WTC11 (cell line): ENCODE results near the gene LPGAT1.

ENCODE experiments used
- ARID4B ChIP-seq: sonication (generic); formaldehyde crosslinking; IDR thresholded peaks from 2 replicates; pipeline ENCODE4 v1.8.0; 2023; ENCODE audit warnings: missing genetic modification reagents, mild to moderate bottlenecking, borderline replicate concordance
- ESRRA ChIP-seq: sonication (generic); formaldehyde crosslinking; IDR thresholded peaks from 2 replicates; pipeline ENCODE4 v1.8.1; 2022; ENCODE audit warnings: mild to moderate bottlenecking, missing genetic modification reagents, borderline replicate concordance
- IRF1 ChIP-seq: sonication (generic); formaldehyde crosslinking; IDR thresholded peaks from 2 replicates; pipeline ENCODE4 v1.8.0; 2023; ENCODE audit warnings: missing genetic modification reagents
- JUN ChIP-seq: sonication (generic); formaldehyde crosslinking; IDR thresholded peaks from 2 replicates; pipeline ENCODE4 v1.8.0; 2023; ENCODE audit warnings: mild to moderate bottlenecking, missing genetic modification reagents
- NR3C1 ChIP-seq: sonication (generic); formaldehyde crosslinking; conservative IDR thresholded peaks from 2 replicates; pipeline ENCODE4 v1.8.1; 2023; ENCODE audit warnings: low read depth, mild to moderate bottlenecking, missing genetic modification reagents
- TF ChIP-seq, protein P1 (sequence below): sonication (generic); formaldehyde crosslinking; IDR thresholded peaks from 2 replicates; pipeline ENCODE4 v1.8.1; 2023; ENCODE audit warnings: mild to moderate bottlenecking, missing genetic modification reagents, moderate library complexity

- TF ChIP-seq ESRRA (CRISPR knock-in tag): no peak
- TF ChIP-seq NR3C1 (CRISPR knock-in tag): no peak
- TF ChIP-seq IRF1 (CRISPR knock-in tag): no peak
- TF ChIP-seq, protein P1, sequence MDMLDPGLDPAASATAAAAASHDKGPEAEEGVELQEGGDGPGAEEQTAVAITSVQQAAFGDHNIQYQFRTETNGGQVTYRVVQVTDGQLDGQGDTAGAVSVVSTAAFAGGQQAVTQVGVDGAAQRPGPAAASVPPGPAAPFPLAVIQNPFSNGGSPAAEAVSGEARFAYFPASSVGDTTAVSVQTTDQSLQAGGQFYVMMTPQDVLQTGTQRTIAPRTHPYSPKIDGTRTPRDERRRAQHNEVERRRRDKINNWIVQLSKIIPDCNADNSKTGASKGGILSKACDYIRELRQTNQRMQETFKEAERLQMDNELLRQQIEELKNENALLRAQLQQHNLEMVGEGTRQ (CRISPR knock-in tag): no peak
- no peak for TF ChIP-seq JUN (CRISPR knock-in tag)
- TF ChIP-seq ARID4B (CRISPR knock-in tag): no peak
These were observed 41.9 kb downstream of the LPGAT1 start for GRCh38 chr1:211788626-211789025.
